Rectal smooth muscle tissue (tissue), 1 donor: ENCODE data around the gene TLR7.

Source experiments
- H3K27ac ChIP-seq: one replicate; pipeline ENCODE4 v1.7.0; 2013; ENCODE audit warnings: low read depth, low read length, inconsistent platforms
- H3K27me3 ChIP-seq: one replicate; pipeline ENCODE4 v1.7.0; 2013; ENCODE audit warnings: low read length; ENCODE audit not compliant: control insufficient read depth, insufficient read depth
- H3K36me3 ChIP-seq: one replicate; pipeline ENCODE4 v1.7.0; 2013; ENCODE audit warnings: low read length; ENCODE audit not compliant: control insufficient read depth, insufficient read depth
- H3K4me1 ChIP-seq: one replicate; pipeline ENCODE4 v1.7.0; 2013; ENCODE audit warnings: low read length; ENCODE audit not compliant: control insufficient read depth, insufficient read depth
- H3K4me3 ChIP-seq: one replicate; pipeline ENCODE4 v1.7.0; 2013; ENCODE audit warnings: low read length
- H3K9ac ChIP-seq: one replicate; pipeline ENCODE4 v1.7.0; 2013; ENCODE audit warnings: low read length

TLR7 gene

DNA sequence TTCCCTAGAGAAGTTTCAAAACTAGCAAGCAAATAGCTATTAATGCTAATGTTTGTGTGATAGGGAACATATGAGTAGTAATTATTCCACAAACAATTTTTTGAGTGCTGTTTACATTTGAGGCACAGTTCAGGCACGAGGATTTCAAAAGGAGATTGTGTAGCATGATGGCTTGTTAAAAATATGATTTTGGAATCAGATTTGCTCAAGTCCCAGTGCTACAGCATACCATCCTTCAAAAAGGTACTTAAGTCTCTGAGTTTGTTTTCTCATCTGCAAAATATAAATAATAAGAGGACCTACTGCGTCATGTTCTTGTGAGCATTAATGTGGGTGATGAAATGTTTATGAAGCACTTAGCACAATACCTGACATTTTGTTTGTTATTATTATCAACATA lies 50.9 kb downstream of the TLR7 start:
- H3K27me3 ChIP-seq: no peaks in the 10 kb centered on the region
- H3K9ac ChIP-seq: no peak overlapping the region
- no peaks in the 10 kb centered on the region for H3K36me3 ChIP-seq
- no peak overlapping the region for H3K27ac ChIP-seq
- no peaks in the 10 kb centered on the region for H3K4me1 ChIP-seq
- H3K4me3 ChIP-seq: no peak overlapping the region

DNA sequence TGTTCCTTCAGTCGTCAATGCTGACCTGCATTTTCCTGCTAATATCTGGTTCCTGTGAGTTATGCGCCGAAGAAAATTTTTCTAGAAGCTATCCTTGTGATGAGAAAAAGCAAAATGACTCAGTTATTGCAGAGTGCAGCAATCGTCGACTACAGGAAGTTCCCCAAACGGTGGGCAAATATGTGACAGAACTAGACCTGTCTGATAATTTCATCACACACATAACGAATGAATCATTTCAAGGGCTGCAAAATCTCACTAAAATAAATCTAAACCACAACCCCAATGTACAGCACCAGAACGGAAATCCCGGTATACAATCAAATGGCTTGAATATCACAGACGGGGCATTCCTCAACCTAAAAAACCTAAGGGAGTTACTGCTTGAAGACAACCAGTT lies 52.2 kb downstream of the TLR7 start:
- no peaks in the 10 kb centered on the region for H3K4me1 ChIP-seq
- H3K27ac ChIP-seq: no peak overlapping the region
- H3K4me3 ChIP-seq: no peak overlapping the region
- H3K9ac ChIP-seq: no peak overlapping the region
- no peaks in the 10 kb centered on the region for H3K36me3 ChIP-seq
- no peaks in the 10 kb centered on the region for H3K27me3 ChIP-seq

DNA sequence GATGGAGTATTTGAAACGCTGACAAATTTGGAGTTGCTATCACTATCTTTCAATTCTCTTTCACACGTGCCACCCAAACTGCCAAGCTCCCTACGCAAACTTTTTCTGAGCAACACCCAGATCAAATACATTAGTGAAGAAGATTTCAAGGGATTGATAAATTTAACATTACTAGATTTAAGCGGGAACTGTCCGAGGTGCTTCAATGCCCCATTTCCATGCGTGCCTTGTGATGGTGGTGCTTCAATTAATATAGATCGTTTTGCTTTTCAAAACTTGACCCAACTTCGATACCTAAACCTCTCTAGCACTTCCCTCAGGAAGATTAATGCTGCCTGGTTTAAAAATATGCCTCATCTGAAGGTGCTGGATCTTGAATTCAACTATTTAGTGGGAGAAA lies 52.7 kb downstream of the TLR7 start:
- H3K36me3 ChIP-seq: no peaks in the 10 kb centered on the region
- no peak overlapping the region for H3K9ac ChIP-seq
- no peak overlapping the region for H3K27ac ChIP-seq
- H3K27me3 ChIP-seq: no peaks in the 10 kb centered on the region
- no peak overlapping the region for H3K4me3 ChIP-seq
- no peaks in the 10 kb centered on the region for H3K4me1 ChIP-seq

DNA sequence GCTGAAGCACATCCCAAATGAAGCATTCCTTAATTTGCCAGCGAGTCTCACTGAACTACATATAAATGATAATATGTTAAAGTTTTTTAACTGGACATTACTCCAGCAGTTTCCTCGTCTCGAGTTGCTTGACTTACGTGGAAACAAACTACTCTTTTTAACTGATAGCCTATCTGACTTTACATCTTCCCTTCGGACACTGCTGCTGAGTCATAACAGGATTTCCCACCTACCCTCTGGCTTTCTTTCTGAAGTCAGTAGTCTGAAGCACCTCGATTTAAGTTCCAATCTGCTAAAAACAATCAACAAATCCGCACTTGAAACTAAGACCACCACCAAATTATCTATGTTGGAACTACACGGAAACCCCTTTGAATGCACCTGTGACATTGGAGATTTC lies 54.1 kb downstream of the TLR7 start:
- H3K9ac ChIP-seq: no peak overlapping the region
- no peaks in the 10 kb centered on the region for H3K27me3 ChIP-seq
- no peak overlapping the region for H3K27ac ChIP-seq
- no peak overlapping the region for H3K4me3 ChIP-seq
- no peaks in the 10 kb centered on the region for H3K36me3 ChIP-seq
- no peaks in the 10 kb centered on the region for H3K4me1 ChIP-seq

DNA sequence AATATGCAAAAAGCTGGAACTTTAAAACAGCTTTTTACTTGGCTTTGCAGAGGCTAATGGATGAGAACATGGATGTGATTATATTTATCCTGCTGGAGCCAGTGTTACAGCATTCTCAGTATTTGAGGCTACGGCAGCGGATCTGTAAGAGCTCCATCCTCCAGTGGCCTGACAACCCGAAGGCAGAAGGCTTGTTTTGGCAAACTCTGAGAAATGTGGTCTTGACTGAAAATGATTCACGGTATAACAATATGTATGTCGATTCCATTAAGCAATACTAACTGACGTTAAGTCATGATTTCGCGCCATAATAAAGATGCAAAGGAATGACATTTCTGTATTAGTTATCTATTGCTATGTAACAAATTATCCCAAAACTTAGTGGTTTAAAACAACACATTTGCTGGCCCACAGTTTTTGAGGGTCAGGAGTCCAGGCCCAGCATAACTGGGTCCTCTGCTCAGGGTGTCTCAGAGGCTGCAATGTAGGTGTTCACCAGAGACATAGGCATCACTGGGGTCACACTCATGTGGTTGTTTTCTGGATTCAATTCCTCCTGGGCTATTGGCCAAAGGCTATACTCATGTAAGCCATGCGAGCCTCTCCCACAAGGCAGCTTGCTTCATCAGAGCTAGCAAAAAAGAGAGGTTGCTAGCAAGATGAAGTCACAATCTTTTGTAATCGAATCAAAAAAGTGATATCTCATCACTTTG lies 55.2 kb downstream of the TLR7 start:
- Histone ChIP-seq H3K4me3 (no peak overlapping the region), H3K9ac (no peak overlapping the region), H3K27ac (no peak overlapping the region), H3K27me3 (no peaks in the 10 kb centered on the region), H3K36me3 (no peaks in the 10 kb centered on the region), H3K4me1 (no peaks in the 10 kb centered on the region)

DNA sequence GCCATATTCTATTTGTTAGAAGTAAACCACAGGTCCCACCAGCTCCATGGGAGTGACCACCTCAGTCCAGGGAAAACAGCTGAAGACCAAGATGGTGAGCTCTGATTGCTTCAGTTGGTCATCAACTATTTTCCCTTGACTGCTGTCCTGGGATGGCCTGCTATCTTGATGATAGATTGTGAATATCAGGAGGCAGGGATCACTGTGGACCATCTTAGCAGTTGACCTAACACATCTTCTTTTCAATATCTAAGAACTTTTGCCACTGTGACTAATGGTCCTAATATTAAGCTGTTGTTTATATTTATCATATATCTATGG lies 55.7 kb downstream of the TLR7 start:
- Histone ChIP-seq H3K27me3 (no peaks in the 10 kb centered on the region), H3K27ac (no peak overlapping the region), H3K9ac (no peak overlapping the region), H3K36me3 (no peaks in the 10 kb centered on the region), H3K4me1 (no peaks in the 10 kb centered on the region), H3K4me3 (no peak overlapping the region)

DNA sequence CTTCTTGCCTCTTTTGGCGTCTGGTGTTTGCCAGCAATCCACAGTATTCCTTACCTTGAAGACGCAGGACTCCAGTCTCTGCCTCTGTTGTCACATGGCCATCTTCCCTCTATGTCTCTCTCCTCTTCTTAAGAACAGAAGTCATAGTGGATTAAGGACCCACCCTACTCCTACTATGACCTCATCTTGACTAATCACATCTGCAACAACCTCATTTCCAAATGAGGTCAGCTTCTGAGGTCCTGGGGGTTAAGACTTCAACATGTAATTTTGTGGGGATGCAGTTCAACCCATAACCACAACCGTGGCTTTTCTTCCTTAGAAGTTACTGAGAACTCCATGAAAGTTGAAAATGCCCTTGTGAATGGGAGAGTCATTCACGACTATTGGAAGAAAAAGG lies 62.8 kb downstream of the TLR7 start:
- no peak overlapping the region for H3K4me3 ChIP-seq
- no peak overlapping the region for H3K9ac ChIP-seq
- H3K27me3 ChIP-seq: no peaks in the 10 kb centered on the region
- H3K4me1 ChIP-seq: no peaks in the 10 kb centered on the region
- no peak overlapping the region for H3K27ac ChIP-seq
- H3K36me3 ChIP-seq: no peaks in the 10 kb centered on the region

DNA sequence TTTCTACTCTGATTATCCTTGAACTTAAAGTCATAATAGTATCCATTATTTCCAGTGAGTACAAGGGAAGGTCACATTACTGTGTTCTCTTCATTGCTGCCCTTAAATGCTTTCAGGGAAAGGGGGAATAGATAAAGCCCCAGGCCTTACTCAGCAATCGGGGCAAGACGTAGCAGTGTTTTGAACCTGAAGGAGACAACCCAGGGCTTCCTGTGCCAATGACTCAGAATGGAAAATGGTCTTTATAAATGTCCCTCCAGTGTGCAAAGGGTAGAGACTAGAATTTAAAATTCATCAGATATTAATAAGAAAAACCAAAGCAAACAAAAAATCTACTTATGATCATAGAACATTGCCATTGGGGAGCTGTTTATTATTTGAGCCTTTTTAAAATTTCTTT lies 63.3 kb downstream of the TLR7 start:
- no peak overlapping the region for H3K4me3 ChIP-seq
- H3K9ac ChIP-seq: no peak overlapping the region
- H3K27ac ChIP-seq: no peak overlapping the region
- no peaks in the 10 kb centered on the region for H3K27me3 ChIP-seq
- no peaks in the 10 kb centered on the region for H3K36me3 ChIP-seq
- H3K4me1 ChIP-seq: no peaks in the 10 kb centered on the region

DNA sequence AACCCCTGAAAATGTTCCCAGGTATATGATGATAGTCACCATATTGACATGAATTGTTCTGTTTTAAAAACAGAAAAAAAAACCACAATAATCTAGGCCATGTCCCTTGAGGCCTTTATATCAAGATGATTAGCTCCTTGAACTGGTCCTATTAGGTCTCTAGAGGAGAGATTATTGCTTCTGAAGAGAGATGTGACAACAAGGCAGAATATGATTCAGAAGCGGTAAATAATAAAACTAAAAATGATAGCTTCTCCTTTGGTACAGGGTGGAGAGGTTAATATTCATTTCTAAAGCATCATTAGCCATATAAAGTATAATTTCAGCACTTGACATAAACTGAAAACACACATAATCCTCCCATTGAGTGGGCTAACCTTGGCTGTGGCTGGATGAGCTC lies 65.4 kb downstream of the TLR7 start:
- H3K27me3 ChIP-seq: no peaks in the 10 kb centered on the region
- no peak overlapping the region for H3K27ac ChIP-seq
- no peak overlapping the region for H3K9ac ChIP-seq
- no peaks in the 10 kb centered on the region for H3K36me3 ChIP-seq
- H3K4me1 ChIP-seq: no peaks in the 10 kb centered on the region
- H3K4me3 ChIP-seq: no peak overlapping the region

DNA sequence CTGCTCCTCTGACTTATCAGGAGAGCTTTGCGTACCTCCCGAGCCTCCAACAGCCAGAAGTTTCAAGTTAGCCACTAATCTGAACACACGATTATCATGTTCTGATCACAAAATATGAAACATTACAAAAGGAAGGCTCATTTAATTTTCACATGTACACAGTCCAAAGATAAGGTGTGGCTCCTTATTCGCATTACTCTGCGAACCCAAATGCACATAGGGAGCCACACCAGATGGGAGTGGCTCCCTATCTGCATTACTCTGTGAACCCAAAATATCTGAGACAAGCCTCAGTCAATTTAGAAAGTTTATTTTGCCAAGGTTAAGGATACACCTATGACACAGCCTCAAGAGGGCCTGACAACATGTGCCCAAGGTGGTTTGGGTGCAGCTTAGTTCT lies 68.0 kb downstream of the TLR7 start:
- Histone ChIP-seq H3K27ac (no peak overlapping the region), H3K4me1 (no peaks in the 10 kb centered on the region), H3K9ac (no peak overlapping the region), H3K27me3 (no peaks in the 10 kb centered on the region), H3K36me3 (no peaks in the 10 kb centered on the region), H3K4me3 (no peak overlapping the region)

DNA sequence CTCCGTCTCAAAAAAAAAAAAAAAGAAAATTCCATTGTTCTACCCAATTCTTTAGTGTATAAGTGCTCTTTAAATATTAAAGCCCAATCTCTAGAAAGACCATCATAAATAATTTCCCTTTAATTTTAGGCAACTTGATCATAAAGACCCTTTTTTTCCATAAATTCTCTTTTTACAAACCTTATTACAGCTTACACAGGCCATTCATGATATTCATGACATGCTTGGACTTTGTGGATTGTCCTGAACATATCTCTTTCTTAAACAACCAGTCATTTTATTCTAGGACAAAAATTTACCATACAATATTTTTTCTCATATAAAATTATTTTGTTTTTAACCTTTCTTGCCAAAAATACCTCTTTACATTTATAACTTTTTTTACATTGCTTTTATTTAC lies 70.1 kb downstream of the TLR7 start:
- Histone ChIP-seq H3K4me1 (no peaks in the 10 kb centered on the region), H3K9ac (no peak overlapping the region), H3K27me3 (no peaks in the 10 kb centered on the region), H3K27ac (no peak overlapping the region), H3K4me3 (no peak overlapping the region), H3K36me3 (no peaks in the 10 kb centered on the region)
